GM18868 (cell line): ENCODE measurements around the gene PPFIA4.

Experiments used
- ATAC-seq: cut with Tn5 transposase; IDR thresholded peaks from one replicate; pipeline ENCODE4 v1.9.1; 2021; ENCODE audit warnings: mild to moderate bottlenecking, moderate library complexity; ENCODE audit not compliant: unreplicated experiment

The PPFIA4 gene

GRCh38 chr1:203056012-203056411 is 29.7 kb downstream of the PPFIA4 start:
- no peak for ATAC-seq

DNA sequence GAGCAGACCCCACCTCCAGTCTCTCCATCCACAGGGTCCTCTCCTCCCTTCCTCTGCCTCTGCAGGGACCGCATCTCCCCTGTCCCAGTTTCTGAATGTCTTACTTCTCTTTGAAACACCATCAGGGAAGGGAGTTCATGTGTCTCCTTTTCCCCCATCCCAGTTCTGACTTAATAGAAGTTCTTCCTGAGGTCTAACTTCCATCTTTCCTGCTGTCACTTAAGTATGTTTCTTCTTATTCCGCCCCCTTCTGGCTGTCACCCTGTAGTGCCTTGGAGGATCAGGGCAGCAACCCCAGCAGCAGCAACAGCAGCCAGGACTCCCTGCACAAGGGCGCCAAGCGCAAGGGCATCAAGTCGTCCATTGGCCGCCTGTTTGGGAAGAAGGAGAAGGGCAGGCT is 30.2 kb downstream of the PPFIA4 start:
- no peak for ATAC-seq

DNA sequence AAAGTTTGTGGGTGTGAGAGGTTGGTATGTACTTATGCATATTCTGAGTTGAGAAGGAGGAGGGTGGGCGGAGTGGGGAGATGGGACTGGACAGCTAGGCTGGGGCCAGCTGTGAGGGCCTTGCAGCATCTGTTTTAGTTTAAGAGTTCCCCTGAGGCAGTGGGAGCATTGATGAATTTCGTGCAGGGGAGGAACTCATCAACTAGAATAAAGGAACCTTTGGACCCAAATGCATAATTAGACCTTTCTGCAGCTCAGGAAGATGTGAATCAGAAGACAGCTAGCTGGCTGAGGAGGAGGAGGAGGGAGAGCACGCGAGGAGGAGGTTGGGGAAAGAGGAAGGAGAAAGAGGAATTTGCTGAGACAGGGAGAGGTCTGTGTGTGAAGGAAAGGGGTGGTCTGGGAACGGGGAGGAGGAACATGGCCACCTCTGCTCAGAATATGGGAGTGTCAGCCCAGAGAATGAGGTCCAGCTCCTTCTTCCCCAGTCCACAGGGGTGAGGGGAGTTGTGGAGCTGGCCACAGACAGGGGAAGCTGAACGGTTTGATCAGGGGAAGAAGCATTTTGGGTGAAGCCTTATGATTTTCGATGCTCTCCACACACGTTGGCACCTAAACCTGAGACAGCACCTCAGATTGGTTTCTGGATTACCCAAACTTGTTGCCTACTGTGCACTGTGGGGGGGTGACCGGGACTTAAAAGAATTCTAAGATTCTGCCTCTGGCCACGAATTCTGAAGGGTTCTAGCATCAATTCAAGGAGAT is 31.8 kb downstream of the PPFIA4 start:
- ATAC-seq = no peak

DNA sequence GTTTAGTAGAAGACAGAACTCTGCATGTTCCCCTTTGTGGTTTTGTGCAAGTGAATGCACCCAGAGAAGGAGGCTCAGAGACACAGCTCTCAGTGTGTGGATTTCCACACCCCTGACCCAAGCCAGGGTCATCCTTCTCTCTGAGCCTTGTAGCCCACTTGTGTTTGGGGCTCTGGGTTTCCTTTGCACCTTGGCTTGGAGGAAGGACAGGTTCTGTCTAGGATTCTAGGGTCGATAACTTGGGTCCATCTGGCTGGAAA is 32.3 kb downstream of the PPFIA4 start:
- ATAC-seq = no peak

- ATAC-seq = no peak
Measured at GRCh38 chr1:203059485-203059884, 33.2 kb downstream of the PPFIA4 start.

DNA sequence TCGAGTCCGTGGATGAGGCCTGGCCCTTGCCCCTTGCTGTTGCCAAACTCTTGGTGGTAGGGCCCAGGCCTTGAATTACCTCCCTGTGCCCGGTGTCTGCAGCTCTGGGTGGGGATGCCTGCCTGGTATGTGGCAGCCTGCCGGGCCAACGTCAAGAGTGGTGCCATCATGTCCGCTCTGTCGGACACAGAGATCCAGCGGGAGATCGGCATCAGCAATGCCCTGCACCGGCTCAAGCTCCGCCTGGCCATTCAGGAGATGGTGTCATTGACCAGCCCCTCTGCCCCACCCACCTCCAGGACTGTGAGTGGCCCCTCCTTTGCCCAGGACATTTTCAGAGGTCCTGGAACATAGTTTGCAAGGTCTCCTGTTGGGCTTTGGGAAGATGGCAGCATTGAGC is 33.8 kb downstream of the PPFIA4 start:
- no peak for ATAC-seq

DNA sequence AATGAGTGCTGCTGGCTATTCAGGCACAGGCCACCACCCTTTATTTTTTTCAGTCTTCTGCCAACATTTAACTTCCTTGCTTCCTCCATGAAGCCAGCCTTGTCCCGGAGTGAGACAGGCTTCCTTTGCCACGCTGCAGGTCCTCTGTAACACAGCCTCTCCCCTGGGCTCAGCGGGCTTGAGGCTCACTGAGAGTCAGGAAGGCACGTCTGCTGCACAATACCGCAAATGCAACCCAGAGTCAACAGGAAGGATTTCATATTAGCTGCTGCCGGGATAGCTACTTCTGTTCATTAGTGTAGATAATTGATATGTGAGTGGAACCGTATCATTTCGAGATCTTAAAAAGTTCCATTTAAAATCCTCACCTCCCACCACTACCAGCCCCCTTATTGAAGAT is 37.0 kb downstream of the PPFIA4 start:
- no peak for ATAC-seq

DNA sequence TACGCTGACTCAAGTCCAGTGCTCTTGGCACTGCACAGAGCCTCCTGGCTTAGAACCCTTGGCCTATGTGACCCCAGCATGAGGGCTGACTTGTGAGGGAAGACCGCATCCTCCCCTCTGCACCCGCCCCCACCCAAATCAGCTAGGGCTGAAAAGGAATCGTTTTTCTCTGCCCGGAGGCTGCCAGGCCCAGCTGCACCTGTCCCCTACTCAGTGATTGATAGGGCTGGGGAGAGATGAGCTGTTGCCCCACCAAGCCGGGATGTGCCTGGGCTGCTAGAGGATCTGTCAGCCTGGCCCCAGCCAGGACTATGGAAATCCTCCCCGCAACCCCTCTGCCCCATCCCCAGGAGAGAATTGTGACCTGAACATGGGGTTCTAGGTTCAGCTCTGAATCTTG is 38.9 kb downstream of the PPFIA4 start:
- no peak for ATAC-seq

DNA sequence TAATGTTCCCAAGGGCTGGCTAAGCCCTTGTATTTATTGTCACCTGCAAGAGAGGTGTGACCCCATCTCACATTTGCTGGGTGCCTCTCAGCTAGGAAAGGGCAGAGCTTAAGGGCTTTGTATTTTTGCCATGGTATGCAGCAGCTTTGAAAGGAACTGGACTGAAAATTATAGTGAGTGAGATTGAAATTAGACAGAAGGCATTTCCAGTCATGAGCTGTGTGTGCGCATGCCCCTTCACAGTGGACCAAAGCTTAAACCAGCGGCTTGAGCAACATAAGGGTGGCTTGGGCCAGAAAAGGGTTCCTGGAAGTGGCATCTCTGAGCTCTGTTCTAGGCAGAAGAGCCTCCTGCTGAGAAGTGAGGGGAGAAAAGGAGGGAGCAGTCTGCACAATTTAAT is 39.7 kb downstream of the PPFIA4 start:
- ATAC-seq = no peak

DNA sequence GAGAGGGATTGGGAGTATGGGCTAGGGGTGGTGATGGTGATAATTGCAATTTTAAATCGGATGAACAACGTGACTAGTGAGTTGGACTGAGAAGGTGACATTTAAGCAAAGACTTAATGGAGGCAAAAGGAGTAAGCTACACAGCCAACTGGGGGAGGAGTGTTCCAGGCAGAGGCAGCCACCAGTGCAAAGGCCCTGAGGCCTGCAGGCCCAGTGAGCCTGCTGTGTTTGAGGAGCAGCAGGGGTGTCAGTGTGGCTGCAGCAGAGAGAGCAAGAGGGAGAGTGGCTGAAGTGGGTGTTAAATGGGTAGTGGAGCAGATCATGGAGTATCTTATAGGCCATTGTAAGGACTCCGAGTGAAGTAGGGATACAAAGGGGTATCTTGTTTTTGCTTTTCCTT is 40.7 kb downstream of the PPFIA4 start:
- ATAC-seq = no peak

- no peak for ATAC-seq
Measured at GRCh38 chr1:203069030-203069747, 42.9 kb downstream of the PPFIA4 start.

DNA sequence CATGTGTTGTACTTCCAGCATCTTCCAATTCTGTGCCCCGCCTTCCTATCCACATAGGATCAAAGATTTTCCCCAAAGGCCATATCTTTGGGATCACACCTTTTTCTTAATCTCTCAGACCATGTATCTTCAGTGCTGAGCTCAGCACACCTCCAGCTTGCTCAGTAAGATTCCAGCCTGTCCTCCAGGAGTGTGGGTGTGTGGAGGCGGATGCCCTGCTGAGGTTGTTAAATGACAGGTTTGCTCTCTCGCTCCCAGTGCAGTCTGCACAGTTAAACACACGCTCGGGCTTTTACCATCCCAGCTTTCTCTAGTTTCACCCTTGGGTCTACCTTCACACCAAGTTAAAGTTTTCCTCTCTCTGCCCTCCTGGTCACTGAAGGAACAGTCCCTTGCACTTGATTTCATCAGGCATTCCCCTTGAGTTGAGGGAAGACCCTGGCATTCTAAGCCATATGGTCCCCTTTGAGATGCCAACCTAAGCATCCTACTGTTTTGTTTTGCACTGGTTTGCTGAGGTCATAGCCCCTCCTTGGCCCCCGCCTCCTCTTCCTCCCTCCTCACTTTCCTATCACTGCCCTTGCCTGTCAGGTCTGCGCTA is 45.8 kb downstream of the PPFIA4 start:
- ATAC-seq = no peak

- no peak for ATAC-seq
Measured at GRCh38 chr1:203072911-203073310, 46.6 kb downstream of the PPFIA4 start.

- no peak for ATAC-seq
Measured at GRCh38 chr1:203073469-203073868, 47.2 kb downstream of the PPFIA4 start.

DNA sequence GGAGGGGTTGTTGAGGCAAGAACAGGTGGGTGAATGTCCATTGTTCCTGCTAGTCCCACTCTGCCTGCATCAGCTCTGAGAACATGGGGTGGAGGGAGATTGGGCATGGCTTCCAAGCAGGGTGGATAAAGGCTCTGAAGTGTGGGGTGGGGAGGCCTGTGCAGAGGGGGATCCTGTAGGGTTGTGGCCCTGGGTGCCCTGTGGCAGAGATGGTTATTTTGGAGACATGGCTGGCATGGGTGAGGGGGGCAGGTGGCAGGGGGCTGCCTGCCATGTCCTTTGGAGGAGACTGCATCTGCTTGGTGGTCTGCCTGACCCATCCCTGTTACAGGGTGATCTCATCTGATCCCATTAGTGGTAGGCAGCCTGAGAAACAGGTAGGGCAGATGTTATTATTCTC is 48.3 kb downstream of the PPFIA4 start:
- ATAC-seq = no peak

GRCh38 chr1:203075236-203076030 is 49.1 kb downstream of the PPFIA4 start:
- no peak for ATAC-seq

DNA sequence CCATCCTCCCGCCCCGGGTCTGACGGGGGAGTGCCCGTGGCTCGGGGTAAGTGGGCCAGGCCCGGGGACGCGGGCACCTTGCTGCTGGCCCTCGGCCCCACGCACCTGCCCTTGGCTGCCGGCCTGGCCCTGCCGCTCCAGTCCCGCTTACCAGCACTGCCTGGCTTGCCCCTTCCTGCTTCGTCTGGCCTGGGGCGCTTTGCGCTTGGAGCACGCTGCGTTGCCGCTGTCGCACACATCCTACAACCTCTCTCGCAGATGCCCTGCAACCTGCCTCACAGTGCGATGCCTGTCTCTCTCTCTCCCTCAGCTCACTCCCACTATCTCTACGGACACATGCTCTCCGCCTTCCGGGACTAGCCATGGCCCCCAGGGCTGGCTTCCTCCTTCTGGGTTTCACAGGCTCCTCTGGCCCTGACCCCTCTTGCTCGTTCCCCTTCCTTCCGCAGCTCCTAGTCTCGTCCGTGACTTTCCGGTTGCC is 49.8 kb downstream of the PPFIA4 start:
- no peak for ATAC-seq

DNA sequence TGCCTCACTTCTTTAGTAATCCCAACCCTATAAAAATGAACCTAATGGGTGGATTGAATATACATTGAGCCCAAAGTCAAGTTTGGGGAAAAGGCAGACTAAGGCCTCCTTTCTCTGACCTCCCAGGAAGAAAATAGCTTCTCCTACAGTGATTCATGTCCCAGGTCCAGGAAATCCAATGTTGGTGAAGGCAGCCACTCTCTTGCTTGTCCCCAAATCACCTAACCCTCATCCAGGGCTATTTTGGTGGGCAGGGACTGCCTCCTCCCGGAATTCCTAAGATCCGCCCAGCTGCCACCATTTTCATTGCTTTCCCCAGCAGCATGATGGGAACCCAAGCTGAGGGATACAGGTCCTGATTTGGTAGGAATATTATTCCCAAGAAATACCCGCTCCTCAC is 51.1 kb downstream of the PPFIA4 start:
- no peak for ATAC-seq

- no peak for ATAC-seq
Measured at GRCh38 chr1:203077956-203078355, 51.7 kb downstream of the PPFIA4 start.

DNA sequence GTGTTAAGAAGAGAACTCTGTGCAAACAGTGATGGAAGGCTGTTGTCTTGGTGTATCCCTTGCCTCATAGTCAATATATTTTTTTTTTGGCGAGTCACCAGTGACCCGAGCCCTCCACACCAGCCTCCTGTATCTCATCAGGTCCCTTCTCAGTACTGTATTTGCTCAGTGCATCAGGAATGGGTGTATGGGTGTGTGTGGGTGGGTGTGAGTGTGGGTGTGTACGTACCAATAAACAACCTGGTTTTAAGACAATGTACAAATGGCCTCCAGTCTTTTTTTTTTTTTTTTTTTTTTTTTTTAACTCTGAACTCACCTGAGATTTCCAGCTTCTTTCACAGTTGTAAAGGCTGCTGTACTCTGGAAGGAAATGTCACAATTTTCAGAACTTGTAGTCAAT is 52.2 kb downstream of the PPFIA4 start:
- no peak for ATAC-seq

DNA sequence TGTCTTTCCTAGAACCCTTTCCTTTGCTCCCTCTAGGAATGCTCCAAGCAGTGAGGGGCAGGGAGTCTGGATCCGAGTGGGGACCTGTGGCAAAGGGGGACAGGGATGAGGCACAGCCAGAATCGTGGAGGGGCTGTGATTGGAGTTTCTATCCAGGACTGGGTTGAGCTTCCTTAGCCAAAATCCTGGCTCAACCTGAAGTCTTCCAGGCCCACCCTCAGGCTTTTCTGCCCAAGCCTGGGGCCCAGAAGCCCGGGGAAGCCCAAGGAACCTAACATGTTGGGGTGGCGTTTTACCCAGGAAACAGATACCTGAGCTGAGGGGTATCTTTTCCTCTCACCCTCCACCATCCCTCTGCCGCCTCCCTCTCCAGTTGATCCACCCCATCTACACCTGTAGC is 54.2 kb downstream of the PPFIA4 start:
- ATAC-seq = no peak
